DND-41 (cell line): Measurements from ENCODE around the gene PXMP2.
A peak's percentile ranks its signal among the peaks of the same experiment; 100 is the strongest.

Source experiments
- ATAC-seq: fragments of 200-7000 bp; cut with Tn5 transposase; 3 replicates; pipeline ENCODE4 v1.9.1; 2021; ENCODE audit warnings: low read depth; ENCODE audit not compliant: insufficient read depth
- DNase-seq: peaks from one replicate; pipeline ENCODE4 v3.0.0-alpha.2; 2020
- H2AFZ ChIP-seq: 2 replicates; pipeline ENCODE4 v1.6.0; 2012; ENCODE audit warnings: low read depth, low read length
- H3K27ac ChIP-seq: 2 replicates; pipeline ENCODE4 v1.5.1; 2012; ENCODE audit warnings: low read length, inconsistent platforms
- H3K27me3 ChIP-seq: fragments of 200-600 bp; sonication (generic); 2 replicates; pipeline ENCODE4 v1.6.0; 2012; ENCODE audit warnings: low read length, mild to moderate bottlenecking, inconsistent platforms; ENCODE audit not compliant: insufficient read depth, poor library complexity
- H3K36me3 ChIP-seq: 2 replicates; pipeline ENCODE4 v1.5.1; 2012; ENCODE audit warnings: low read length, inconsistent platforms; ENCODE audit not compliant: insufficient read depth
- H3K4me1 ChIP-seq: 2 replicates; pipeline ENCODE4 v1.5.1; 2012; ENCODE audit warnings: mild to moderate bottlenecking, low read length; ENCODE audit not compliant: insufficient read depth
- H3K4me2 ChIP-seq: 2 replicates; pipeline ENCODE4 v1.6.0; 2012; ENCODE audit warnings: mild to moderate bottlenecking, moderate library complexity, low read length, inconsistent platforms; ENCODE audit not compliant: insufficient read depth
- H3K4me3 ChIP-seq, 2 experiments: fragments of 200-600 bp in 1 of 2; shearing (Covaris generic) in 1 of 2; 2 replicates each; pipeline ENCODE4 v1.5.1; 2012 to 2016; ENCODE audit warnings: inconsistent platforms in 2 of 2, low read length in 2 of 2, mild to moderate bottlenecking in 2 of 2, low read depth in 1 of 2, moderate library complexity in 1 of 2
- H3K79me2 ChIP-seq: 2 replicates; pipeline ENCODE4 v1.6.0; 2012; ENCODE audit warnings: low read length, inconsistent platforms; ENCODE audit not compliant: insufficient read depth
- H3K9ac ChIP-seq: 2 replicates; pipeline ENCODE4 v1.6.0; 2012; ENCODE audit warnings: low read depth, mild to moderate bottlenecking, inconsistent platforms, low read length, moderate library complexity
- H3K9me3 ChIP-seq: 2 replicates; pipeline ENCODE4 v1.5.1; 2012; ENCODE audit warnings: low read length, moderate library complexity, mild to moderate bottlenecking, inconsistent platforms; ENCODE audit not compliant: insufficient read depth, severe bottlenecking
- H4K20me1 ChIP-seq: 2 replicates; pipeline ENCODE4 v1.6.0; 2012; ENCODE audit warnings: low read length; ENCODE audit not compliant: insufficient read depth
- EZH2 ChIP-seq: IDR thresholded peaks from 3 replicates; pipeline ENCODE4 v1.6.1; 2012; ENCODE audit warnings: borderline replicate concordance, low read depth, mild to moderate bottlenecking, moderate library complexity, low read length, inconsistent platforms; ENCODE audit not compliant: severe bottlenecking
- TF ChIP-seq, protein P1 (sequence below): IDR thresholded peaks from 2 replicates; pipeline ENCODE4 v1.5.1; 2012; ENCODE audit warnings: borderline replicate concordance, low read length, moderate library complexity, mild to moderate bottlenecking; ENCODE audit not compliant: poor library complexity, severe bottlenecking; ENCODE audit errors: extremely low read depth

PXMP2 gene

DNA sequence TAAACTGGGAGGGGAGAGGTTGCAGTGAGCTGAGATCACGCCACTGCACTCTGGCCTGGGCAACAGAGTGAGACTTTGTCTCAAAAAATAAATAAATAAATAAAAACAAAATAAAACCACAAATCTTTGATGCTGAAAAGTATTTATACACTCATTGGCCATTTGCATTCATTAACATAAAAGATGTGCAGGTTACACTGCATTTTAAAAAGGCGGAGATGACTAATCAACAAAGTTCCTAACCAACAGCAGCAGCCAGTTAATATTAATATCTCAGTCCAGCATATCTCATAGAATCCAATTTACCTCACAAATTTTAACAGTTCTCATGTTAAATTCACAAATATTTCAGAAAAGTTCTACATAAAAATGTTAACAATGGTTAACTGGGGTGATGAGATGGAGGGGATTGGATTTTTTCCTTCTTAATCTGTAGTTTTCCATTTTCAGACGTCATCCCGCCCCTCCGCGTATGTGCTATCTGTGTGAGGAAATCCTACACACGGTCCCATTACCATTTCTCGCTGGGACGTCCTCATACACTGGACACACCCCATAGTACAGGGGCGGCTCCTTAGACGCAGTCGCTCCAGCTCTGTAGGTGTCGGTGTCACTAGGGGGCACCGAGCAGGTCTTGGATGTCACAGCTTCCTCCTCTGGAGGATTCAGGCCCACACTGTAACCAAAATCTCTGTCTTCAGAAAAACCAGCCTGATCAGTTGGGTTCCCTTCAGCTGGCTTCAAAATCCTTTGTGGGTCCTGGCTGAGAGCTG, 67.0 kb downstream of the PXMP2 start:
- DNase-seq = no peak
- Histone ChIP-seq H3K27ac (no peak overlapping the region), H2AFZ (no peak overlapping the region), H3K27me3 (no peaks in the 10 kb centered on the region), H3K4me2 (no peak overlapping the region), H3K9me3 (no peaks in the 10 kb centered on the region), H3K9ac (no peak overlapping the region), H4K20me1 (peaks cover 55% of the 10 kb centered on the region), H3K4me3 (no peak overlapping the region), H3K4me1 (peaks cover 4% of the 10 kb centered on the region; the same call in 1 of the 2 replicates), H3K36me3 (peaks cover 90% of the 10 kb centered on the region), H3K79me2 (peaks cover 88% of the 10 kb centered on the region)
- TF ChIP-seq EZH2 = no peak
- TF ChIP-seq, protein P1, sequence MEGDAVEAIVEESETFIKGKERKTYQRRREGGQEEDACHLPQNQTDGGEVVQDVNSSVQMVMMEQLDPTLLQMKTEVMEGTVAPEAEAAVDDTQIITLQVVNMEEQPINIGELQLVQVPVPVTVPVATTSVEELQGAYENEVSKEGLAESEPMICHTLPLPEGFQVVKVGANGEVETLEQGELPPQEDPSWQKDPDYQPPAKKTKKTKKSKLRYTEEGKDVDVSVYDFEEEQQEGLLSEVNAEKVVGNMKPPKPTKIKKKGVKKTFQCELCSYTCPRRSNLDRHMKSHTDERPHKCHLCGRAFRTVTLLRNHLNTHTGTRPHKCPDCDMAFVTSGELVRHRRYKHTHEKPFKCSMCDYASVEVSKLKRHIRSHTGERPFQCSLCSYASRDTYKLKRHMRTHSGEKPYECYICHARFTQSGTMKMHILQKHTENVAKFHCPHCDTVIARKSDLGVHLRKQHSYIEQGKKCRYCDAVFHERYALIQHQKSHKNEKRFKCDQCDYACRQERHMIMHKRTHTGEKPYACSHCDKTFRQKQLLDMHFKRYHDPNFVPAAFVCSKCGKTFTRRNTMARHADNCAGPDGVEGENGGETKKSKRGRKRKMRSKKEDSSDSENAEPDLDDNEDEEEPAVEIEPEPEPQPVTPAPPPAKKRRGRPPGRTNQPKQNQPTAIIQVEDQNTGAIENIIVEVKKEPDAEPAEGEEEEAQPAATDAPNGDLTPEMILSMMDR = no peak
- ATAC-seq = peak; percentile 54; the same call in 1 of the 3 replicates
